Body of pancreas (tissue), 4 donors: ENCODE results near the gene CELSR1. TPM values are rescaled to one million over a fixed set of nuclear protein-coding genes. Genes with fewer than 3 reads are reported as not detected.

Experiments used
- ATAC-seq: fragments of 150-250 bp; one replicate; pipeline ENCODE4 v1.9.1; 2016
- DNase-seq, 4 donors: peaks; one replicate each; pipeline ENCODE4 v3.0.0-alpha.2; 2019
- H3K27ac ChIP-seq, 4 donors: fragments of 200-600 bp; sonication (generic); 1 replicate in 3 of 4; 2 replicates in 1 of 4; pipeline versions ENCODE4 v1.5.1 to v1.6.1; 2016 to 2019; ENCODE audit warnings: mild to moderate bottlenecking in 1 of 4, mixed read lengths in 1 of 4, moderate library complexity in 1 of 4
- H3K27me3 ChIP-seq, 2 donors: fragments of 200-600 bp; sonication (generic); one replicate each; pipeline ENCODE4 v1.6.0; 2016; ENCODE audit warnings: mild to moderate bottlenecking in 1 of 2
- H3K36me3 ChIP-seq, 2 donors: fragments of 200-600 bp; sonication (generic); replicated peaks in 1 of 2; 2 replicates each; pipeline ENCODE4 v1.5.1; 2016; ENCODE audit warnings: low read depth in 2 of 2; ENCODE audit not compliant: insufficient read depth in 1 of 2
- H3K4me1 ChIP-seq: fragments of 200-600 bp; sonication (generic); one replicate; pipeline ENCODE4 v1.6.0; 2016
- H3K4me3 ChIP-seq, 2 donors: fragments of 200-600 bp; sonication (generic); 1 replicate in 1 of 2; 2 replicates in 1 of 2; pipeline ENCODE4 v1.5.1; 2016 to 2019
- H3K9me3 ChIP-seq, 3 donors: fragments of 200-600 bp; sonication (generic); 1 replicate in 2 of 3; 2 replicates in 1 of 3; pipeline ENCODE4 v1.5.1; 2016
- CTCF ChIP-seq, 7 experiments: fragments of 450-650 bp in 4 of 7; fragments of 200-600 bp in 3 of 7; sonication (generic) in 3 of 7; IDR thresholded peaks; one replicate each; pipeline ENCODE4 v1.5.1; 2016 to 2019; ENCODE audit warnings: antibody characterized with exemption in 7 of 7
- POLR2A ChIP-seq, 3 donors: fragments of 450-650 bp; IDR thresholded peaks; one replicate each; pipeline ENCODE4 v1.6.1; 2016; ENCODE audit warnings: antibody characterized with exemption in 3 of 3, mild to moderate bottlenecking in 2 of 3
- WGBS, 2 donors: methylation state at CpG; one replicate each; pipeline ENCODE4 v1.1.5; 2017; 5-methylcytosine and 5-hydroxymethylcytosine counted together
- intact Hi-C: fragments of 100-400 bp; cut with DNase I; formaldehyde crosslinking; loops from one replicate; pipeline ENCODE4 v1.15.1; 2023
- total RNA-seq, 2 donors: library from RNA; depleted of rRNA; stranded (reverse); fragments of >200 nt; gene quantifications; one replicate each; pipeline ENCODE4 v1.1.0, GENCODE V29; 2016

The CELSR1 gene
- total RNA-seq, 2 donors from 2014 or later: 0.66 to 3.6 TPM

GRCh38 chr22:46328797-46329196, 208.6 kb downstream of the CELSR1 start:
- Histone ChIP-seq H3K9me3 (no peaks in the 10 kb centered on the region), H3K4me3 (no peak overlapping the region), H3K27ac (no peak overlapping the region), H3K4me1 (no peaks in the 10 kb centered on the region), H3K36me3 (no peaks in the 10 kb centered on the region), H3K27me3 (no peaks in the 10 kb centered on the region)
- ATAC-seq (no peak), DNase-seq (no peak)
- intact Hi-C loops: no loop called here
- WGBS, 2 donors: 93 to 95% methylated on average over 8 to 11 of the region's 11 CpGs
- TF ChIP-seq CTCF (IDR thresholded peaks at IDR 0.05) (no peak), POLR2A (IDR thresholded peaks at IDR 0.05) (no peak)

GRCh38 chr22:46327691-46328465, 209.5 kb downstream of the CELSR1 start:
- no peak overlapping the region for H3K4me3 ChIP-seq
- TF ChIP-seq POLR2A (IDR thresholded peaks at IDR 0.05) (no peak), CTCF (IDR thresholded peaks at IDR 0.05) (no peak)
- intact Hi-C loops: no loop called here
- H3K4me1 ChIP-seq: no peaks in the 10 kb centered on the region
- no peak overlapping the region for H3K27ac ChIP-seq
- no peaks in the 10 kb centered on the region for H3K27me3 ChIP-seq
- H3K36me3 ChIP-seq: no peaks in the 10 kb centered on the region
- no peak for DNase-seq
- ATAC-seq: no peak
- no peaks in the 10 kb centered on the region for H3K9me3 ChIP-seq
- WGBS, 2 donors: 89 to 93% methylated on average over 12 to 13 of the region's 13 CpGs

GRCh38 chr22:46326066-46326680, 211.2 kb downstream of the CELSR1 start:
- 85 to 93% methylated on average over 16 to 23 of the region's 23 CpGs for WGBS, 2 donors
- H3K4me1 ChIP-seq: no peaks in the 10 kb centered on the region
- no peak overlapping the region for H3K4me3 ChIP-seq
- H3K27me3 ChIP-seq: no peaks in the 10 kb centered on the region
- ATAC-seq (no peak), DNase-seq (no peak)
- TF ChIP-seq POLR2A (IDR thresholded peaks at IDR 0.05) (no peak), CTCF (IDR thresholded peaks at IDR 0.05) (no peak)
- no peaks in the 10 kb centered on the region for H3K9me3 ChIP-seq
- H3K36me3 ChIP-seq: no peaks in the 10 kb centered on the region
- intact Hi-C loops: no loop called here
- no peak overlapping the region for H3K27ac ChIP-seq

GRCh38 chr22:46323162-46323561, 214.3 kb downstream of the CELSR1 start:
- H3K4me1 ChIP-seq: no peaks in the 10 kb centered on the region
- intact Hi-C loops: no loop called here
- TF ChIP-seq CTCF (IDR thresholded peaks at IDR 0.05) (no peak), POLR2A (IDR thresholded peaks at IDR 0.05) (no peak)
- no peaks in the 10 kb centered on the region for H3K36me3 ChIP-seq
- H3K4me3 ChIP-seq: no peak overlapping the region
- DNase-seq (no peak), ATAC-seq (no peak)
- no peak overlapping the region for H3K27ac ChIP-seq
- no peaks in the 10 kb centered on the region for H3K9me3 ChIP-seq
- no peaks in the 10 kb centered on the region for H3K27me3 ChIP-seq
- 94 to 95% methylated on average over 19 of the region's 19 CpGs for WGBS, 2 donors
